ENCODE data around the gene PPIA. TPM values are rescaled to one million over a fixed set of nuclear protein-coding genes. Genes with fewer than 3 reads are reported as not detected.
A peak's percentile ranks its signal among the peaks of the same experiment; 100 is the strongest.

PPIA gene
- total RNA-seq, 1 donor from 2014 or later = 1,265 TPM

DNA sequence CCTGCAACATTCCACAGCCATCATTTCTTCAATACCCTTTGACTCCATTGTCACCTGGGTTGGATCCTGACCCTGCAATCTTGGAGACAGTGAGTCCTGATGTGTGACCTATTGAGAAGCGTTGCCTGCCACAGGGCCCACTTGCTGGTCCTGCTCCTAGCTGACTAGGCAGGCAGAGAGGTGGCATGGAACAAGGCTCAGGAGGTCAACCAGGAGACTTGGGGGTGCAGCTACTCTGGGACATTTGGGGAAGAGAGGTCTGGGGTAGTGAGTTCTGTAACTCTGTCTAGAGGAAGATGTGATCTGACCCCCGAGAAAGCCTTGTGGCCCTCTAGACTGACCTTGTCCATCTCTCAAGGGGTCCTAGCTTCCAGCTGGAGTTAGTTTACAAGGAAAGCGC, 46.1 kb upstream of the PPIA start:
- Mint-ChIP-seq H3K4me1 (ENCODE audit: unreplicated experiment) (peaks cover 28% of the 10 kb centered on the region), H3K27me3 (ENCODE audit: unreplicated experiment) (no peaks in the 10 kb centered on the region), H3K4me3 (ENCODE audit: unreplicated experiment) (peak overlapping the region; percentile 78), H3K36me3 (ENCODE audit: unreplicated experiment) (peaks cover 6% of the 10 kb centered on the region), H3K27ac (ENCODE audit: unreplicated experiment) (peak overlapping the region; percentile 38), H3K9me3 (ENCODE audit: unreplicated experiment) (no peaks in the 10 kb centered on the region)
- no peak for DNase-seq (ENCODE audit: extremely low spot score, unreplicated experiment)
- TF ChIP-seq, protein P1, sequence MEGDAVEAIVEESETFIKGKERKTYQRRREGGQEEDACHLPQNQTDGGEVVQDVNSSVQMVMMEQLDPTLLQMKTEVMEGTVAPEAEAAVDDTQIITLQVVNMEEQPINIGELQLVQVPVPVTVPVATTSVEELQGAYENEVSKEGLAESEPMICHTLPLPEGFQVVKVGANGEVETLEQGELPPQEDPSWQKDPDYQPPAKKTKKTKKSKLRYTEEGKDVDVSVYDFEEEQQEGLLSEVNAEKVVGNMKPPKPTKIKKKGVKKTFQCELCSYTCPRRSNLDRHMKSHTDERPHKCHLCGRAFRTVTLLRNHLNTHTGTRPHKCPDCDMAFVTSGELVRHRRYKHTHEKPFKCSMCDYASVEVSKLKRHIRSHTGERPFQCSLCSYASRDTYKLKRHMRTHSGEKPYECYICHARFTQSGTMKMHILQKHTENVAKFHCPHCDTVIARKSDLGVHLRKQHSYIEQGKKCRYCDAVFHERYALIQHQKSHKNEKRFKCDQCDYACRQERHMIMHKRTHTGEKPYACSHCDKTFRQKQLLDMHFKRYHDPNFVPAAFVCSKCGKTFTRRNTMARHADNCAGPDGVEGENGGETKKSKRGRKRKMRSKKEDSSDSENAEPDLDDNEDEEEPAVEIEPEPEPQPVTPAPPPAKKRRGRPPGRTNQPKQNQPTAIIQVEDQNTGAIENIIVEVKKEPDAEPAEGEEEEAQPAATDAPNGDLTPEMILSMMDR (IDR thresholded peaks at IDR 0.05) = no peak

DNA sequence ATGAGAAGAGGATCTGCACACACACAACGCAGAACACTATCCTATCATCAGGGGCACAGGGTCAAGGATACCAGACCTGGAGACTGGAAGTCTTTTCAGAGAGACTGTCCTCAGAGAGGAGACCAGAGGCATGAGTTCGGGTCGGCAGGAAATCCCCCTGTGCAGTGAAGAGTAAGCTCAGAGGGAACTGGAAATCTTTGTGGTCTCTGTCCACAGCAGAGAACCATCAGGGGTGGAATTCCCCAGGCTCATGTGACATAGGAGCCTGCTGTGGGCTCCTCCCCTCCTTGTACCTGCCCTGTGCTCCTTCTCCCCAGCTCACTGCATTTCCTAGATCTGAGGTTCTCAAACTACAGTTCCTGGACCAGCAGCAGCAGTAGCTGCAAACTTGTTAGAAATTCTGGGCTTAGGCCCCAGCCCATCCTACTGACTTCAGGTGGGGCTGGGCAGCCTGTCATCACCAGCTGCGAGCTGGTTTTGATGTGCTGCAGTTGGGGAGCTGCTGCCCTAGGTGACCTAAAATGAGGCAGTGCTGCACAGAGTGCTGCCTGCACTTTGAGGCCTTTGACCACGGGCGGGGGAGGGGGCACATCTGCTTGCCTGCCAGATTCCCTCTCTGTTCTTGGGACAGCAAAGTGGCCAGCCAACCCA, 45.4 kb upstream of the PPIA start:
- Mint-ChIP-seq H3K4me1 (ENCODE audit: unreplicated experiment) (peaks cover 28% of the 10 kb centered on the region), H3K9me3 (ENCODE audit: unreplicated experiment) (no peaks in the 10 kb centered on the region), H3K27me3 (ENCODE audit: unreplicated experiment) (no peaks in the 10 kb centered on the region), H3K27ac (ENCODE audit: unreplicated experiment) (peak overlapping the region; percentile 38), H3K36me3 (ENCODE audit: unreplicated experiment) (peaks cover 6% of the 10 kb centered on the region), H3K4me3 (ENCODE audit: unreplicated experiment) (peak overlapping the region; percentile 29)
- no peak for DNase-seq (ENCODE audit: extremely low spot score, unreplicated experiment)
- TF ChIP-seq, protein P1 (IDR thresholded peaks at IDR 0.05) = no peak

DNA sequence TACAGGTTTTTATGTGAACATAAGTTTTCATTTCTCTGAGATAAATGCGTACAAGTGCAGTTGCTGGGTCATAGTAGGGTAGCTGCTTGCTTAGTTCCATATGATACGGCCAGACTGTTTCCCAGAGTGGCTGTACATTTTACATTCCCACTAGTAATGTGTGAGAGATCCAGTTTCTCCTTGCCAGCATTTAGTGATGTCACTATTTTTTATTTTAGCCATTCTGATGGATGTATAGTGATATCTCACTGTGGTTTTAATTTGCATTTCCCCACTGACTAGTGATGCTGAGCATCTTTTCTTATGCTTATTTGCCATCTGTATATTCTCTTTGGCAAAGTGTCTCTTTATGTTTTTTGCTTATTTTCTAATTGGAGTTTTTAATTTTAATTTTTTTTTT, 43.7 kb upstream of the PPIA start:
- Mint-ChIP-seq H3K36me3 (ENCODE audit: unreplicated experiment) (peaks cover 9% of the 10 kb centered on the region), H3K27me3 (ENCODE audit: unreplicated experiment) (no peaks in the 10 kb centered on the region), H3K4me1 (ENCODE audit: unreplicated experiment) (peaks cover 24% of the 10 kb centered on the region), H3K9me3 (ENCODE audit: unreplicated experiment) (no peaks in the 10 kb centered on the region), H3K27ac (ENCODE audit: unreplicated experiment) (no peak overlapping the region), H3K4me3 (ENCODE audit: unreplicated experiment) (no peak overlapping the region)
- TF ChIP-seq, protein P1 (IDR thresholded peaks at IDR 0.05) = no peak
- no peak for DNase-seq (ENCODE audit: extremely low spot score, unreplicated experiment)

DNA sequence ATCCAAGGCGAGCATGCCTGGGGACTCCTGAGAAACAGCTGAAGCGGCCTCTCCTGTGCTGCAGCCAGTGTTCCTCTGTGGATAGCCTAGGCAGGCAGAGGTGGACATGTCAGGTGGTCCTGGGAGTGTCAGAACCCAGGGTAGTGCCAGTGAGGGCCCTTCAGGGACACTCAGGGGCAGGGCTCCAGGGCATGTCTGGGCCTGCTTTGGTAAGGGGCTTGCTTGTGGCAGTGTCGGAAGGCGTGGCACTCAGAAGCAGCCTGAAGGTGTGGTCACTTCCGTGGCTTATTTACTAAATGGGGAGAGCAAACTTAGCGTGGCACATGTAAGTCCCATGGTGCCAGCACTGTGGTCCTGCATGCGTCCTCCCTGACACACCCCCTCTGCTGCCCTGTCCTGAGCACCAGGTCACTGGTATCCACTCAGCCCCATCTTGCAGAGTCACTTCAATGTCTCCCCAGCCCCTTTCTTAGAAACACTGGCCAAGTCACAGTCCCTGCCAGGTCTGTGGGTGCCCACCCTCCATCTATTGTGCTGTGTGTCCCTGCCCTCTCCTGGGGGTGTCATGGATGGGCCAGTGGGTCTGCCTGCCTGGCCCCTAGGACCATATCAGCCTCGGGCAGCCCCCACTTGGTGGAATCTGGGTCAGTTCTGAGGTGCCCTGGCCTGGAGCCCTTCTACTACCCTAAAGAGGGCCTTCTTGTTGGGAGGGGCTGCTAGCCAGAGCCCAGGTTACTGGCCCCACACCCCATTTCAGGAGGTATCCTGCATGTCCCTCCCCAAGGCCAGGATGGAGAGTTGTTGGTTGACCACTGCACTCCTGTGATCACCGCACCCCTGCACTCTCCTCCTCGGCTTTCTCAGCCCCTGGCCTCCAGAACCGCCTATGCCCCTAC, 41.4 kb upstream of the PPIA start:
- Mint-ChIP-seq H3K9me3 (ENCODE audit: unreplicated experiment) (no peaks in the 10 kb centered on the region), H3K4me3 (ENCODE audit: unreplicated experiment) (no peak overlapping the region), H3K27me3 (ENCODE audit: unreplicated experiment) (no peaks in the 10 kb centered on the region), H3K36me3 (ENCODE audit: unreplicated experiment) (peaks cover 13% of the 10 kb centered on the region), H3K4me1 (ENCODE audit: unreplicated experiment) (peaks cover 16% of the 10 kb centered on the region), H3K27ac (ENCODE audit: unreplicated experiment) (no peak overlapping the region)
- no peak for DNase-seq (ENCODE audit: extremely low spot score, unreplicated experiment)
- TF ChIP-seq, protein P1 (IDR thresholded peaks at IDR 0.05) = no peak

All from osteocyte (in vitro differentiated cells).